HG03457 (cell line): ENCODE results near the gene DNAJC11.
"Not testable (repeated sequence)": the region's sequence is repeated elsewhere in the genome, so short reads cannot be mapped to it uniquely, and the experiment has no call there.

Experiments used
- ATAC-seq: cut with Tn5 transposase; IDR thresholded peaks from one replicate; pipeline ENCODE4 v1.9.1; 2021; ENCODE audit warnings: moderate number of reproducible peaks; ENCODE audit not compliant: unreplicated experiment

DNAJC11 gene

GRCh38 chr1:6601923-6602668 lies 99.5 kb downstream of the DNAJC11 start:
- ATAC-seq: no peak

GRCh38 chr1:6601049-6601922 lies 100.3 kb downstream of the DNAJC11 start:
- ATAC-seq: no peak

GRCh38 chr1:6600410-6601048 lies 101.1 kb downstream of the DNAJC11 start:
- no peak for ATAC-seq

- not testable (repeated sequence) for ATAC-seq
These were observed 101.6 kb downstream of the DNAJC11 start for GRCh38 chr1:6599991-6600390.

GRCh38 chr1:6599141-6599975 lies 102.3 kb downstream of the DNAJC11 start:
- no peak for ATAC-seq

GRCh38 chr1:6597777-6598131 lies 103.9 kb downstream of the DNAJC11 start:
- no peak for ATAC-seq

GRCh38 chr1:6596886-6597776 lies 104.5 kb downstream of the DNAJC11 start:
- no peak for ATAC-seq

GRCh38 chr1:6596351-6596750 lies 105.3 kb downstream of the DNAJC11 start:
- no peak for ATAC-seq

- no peak for ATAC-seq
These were observed 106.5 kb downstream of the DNAJC11 start for GRCh38 chr1:6594977-6595740.

- ATAC-seq: no peak
These were observed 107.8 kb downstream of the DNAJC11 start for GRCh38 chr1:6593810-6594209.

- ATAC-seq: no peak
These were observed 108.6 kb downstream of the DNAJC11 start for GRCh38 chr1:6592865-6593593.

GRCh38 chr1:6592441-6592840 lies 109.2 kb downstream of the DNAJC11 start:
- no peak for ATAC-seq

- no peak for ATAC-seq
These were observed 110.0 kb downstream of the DNAJC11 start for GRCh38 chr1:6591644-6592043.

- ATAC-seq: no peak
These were observed 110.4 kb downstream of the DNAJC11 start for GRCh38 chr1:6591222-6591621.

GRCh38 chr1:6590046-6590445 lies 111.6 kb downstream of the DNAJC11 start:
- ATAC-seq: no peak

GRCh38 chr1:6588893-6589520 lies 112.6 kb downstream of the DNAJC11 start:
- ATAC-seq: no peak

- no peak for ATAC-seq
These were observed 113.3 kb downstream of the DNAJC11 start for GRCh38 chr1:6588128-6588892.
